ENCODE measurements around the gene GRIFIN.

Gene GRIFIN

DNA sequence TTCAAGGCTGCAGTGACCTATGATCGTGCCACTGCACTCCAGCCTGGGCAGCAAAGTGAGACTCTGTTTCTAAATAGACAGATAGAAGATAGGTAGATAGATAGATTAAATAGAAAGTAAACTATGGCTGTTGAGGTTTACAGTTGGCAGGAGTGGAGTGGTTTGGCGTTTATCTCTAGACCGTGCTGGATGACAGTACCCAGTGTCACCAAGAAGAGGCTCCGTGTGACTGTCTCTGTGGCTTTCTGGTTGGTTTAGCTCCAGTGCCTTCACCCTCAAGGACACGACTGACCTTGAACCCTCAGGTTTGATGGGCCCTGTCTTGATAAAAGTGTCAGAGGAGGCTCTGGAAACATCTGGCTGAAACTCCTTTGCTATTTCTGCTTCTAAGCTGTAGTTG, 41.1 kb downstream of the GRIFIN start:
- DNase-seq (ENCODE audit: low read depth in 2 of 2, low spot score in 1 of 2), result no peak

GRCh38 chr7:2433713-2434550, 42.3 kb downstream of the GRIFIN start:
- DNase-seq (ENCODE audit: low read depth in 2 of 2, low spot score in 1 of 2), result no peak

- DNase-seq (ENCODE audit: low read depth in 2 of 2, low spot score in 1 of 2), result no peak
Measured at GRCh38 chr7:2432910-2433712, 43.1 kb downstream of the GRIFIN start.

- DNase-seq (ENCODE audit: low read depth in 2 of 2, low spot score in 1 of 2), result no peak
Measured at GRCh38 chr7:2431260-2431867, 44.8 kb downstream of the GRIFIN start.

DNA sequence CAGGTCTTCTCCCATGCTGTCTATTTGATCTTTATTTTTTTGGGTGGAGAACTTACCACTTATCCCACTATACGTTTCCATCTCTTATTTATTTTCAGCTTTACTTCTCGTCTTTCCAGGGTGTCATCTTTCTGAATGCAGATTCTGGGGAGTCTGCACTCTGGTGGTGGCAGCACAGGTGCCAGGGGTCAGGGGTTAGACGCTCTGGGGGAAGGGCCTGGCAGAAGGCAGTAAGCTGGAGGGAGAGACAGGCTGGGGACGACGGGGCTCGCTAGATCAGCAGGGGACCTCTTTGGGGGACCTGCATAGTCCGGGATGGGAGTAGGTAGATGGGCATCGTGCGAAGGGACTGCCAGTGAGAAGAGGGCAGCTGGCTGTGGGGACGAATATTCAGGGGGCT, 50.4 kb downstream of the GRIFIN start:
- no peak for DNase-seq (ENCODE audit: low read depth in 2 of 2, low spot score in 1 of 2)

Data from stimulated activated CD8-positive, alpha-beta memory T cell treated with anti-CD3 and anti-CD28 coated beads, Interleukin-4, amount 100 ng/mL, for 4 hours (primary cell).